ENCODE results near the gene YDJC.
"Not testable (repeated sequence)": the region's sequence is repeated elsewhere in the genome, so short reads cannot be mapped to it uniquely, and the experiment has no call there.

The YDJC gene

GRCh38 chr22:21605887-21606564 is 23.8 kb downstream of the YDJC start:
- no peak for DNase-seq

GRCh38 chr22:21603973-21604372 is 25.8 kb downstream of the YDJC start:
- no peak for DNase-seq

DNA sequence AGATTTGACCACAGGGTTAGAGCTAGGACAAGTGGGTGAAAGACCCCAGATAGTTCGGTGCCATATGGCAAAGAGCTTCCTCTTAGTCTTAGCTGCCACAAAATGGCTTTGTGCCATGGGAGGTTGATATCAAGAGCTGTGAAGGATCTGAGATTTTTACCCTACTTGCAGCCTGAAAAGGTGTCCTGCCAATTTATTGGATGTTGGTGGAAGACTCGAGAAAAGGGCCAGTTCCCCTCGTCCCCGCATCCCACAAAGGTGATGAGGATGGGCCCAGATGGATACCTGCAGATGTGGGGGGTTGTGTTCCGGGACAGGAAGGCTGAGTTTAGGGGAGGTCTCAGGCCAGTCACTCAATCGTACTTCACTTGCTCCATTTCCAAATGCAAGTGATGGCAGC is 27.2 kb downstream of the YDJC start:
- DNase-seq, result no peak

GRCh38 chr22:21599053-21599893 is 30.5 kb downstream of the YDJC start:
- DNase-seq, result no peak

DNA sequence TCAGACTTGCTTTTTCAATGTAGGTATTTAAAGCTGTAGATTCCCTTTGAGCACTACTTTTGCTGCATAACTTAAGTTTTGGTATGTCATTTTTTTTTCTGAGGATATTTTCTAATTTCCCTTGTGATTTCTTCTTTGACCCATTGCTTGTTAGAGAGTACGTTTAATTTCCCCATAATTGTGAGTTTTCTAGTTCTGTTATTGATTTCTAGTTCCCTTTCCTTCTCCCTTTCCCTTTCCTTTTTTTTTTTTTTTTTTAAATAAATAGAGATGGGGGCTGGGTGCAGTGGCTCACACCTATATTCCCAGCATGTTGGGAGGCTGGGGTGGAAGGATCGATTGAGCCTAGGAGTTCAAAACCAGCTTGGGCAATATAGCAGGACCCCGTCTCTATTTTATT is 31.5 kb downstream of the YDJC start:
- DNase-seq, result no peak

- not testable (repeated sequence) for DNase-seq
Observed at GRCh38 chr22:21596356-21597135, 33.3 kb downstream of the YDJC start.

GRCh38 chr22:21594865-21595452 is 34.9 kb downstream of the YDJC start:
- peak in 4 of 14 donors; percentile 6 to 16 (median 10) for DNase-seq

DNA sequence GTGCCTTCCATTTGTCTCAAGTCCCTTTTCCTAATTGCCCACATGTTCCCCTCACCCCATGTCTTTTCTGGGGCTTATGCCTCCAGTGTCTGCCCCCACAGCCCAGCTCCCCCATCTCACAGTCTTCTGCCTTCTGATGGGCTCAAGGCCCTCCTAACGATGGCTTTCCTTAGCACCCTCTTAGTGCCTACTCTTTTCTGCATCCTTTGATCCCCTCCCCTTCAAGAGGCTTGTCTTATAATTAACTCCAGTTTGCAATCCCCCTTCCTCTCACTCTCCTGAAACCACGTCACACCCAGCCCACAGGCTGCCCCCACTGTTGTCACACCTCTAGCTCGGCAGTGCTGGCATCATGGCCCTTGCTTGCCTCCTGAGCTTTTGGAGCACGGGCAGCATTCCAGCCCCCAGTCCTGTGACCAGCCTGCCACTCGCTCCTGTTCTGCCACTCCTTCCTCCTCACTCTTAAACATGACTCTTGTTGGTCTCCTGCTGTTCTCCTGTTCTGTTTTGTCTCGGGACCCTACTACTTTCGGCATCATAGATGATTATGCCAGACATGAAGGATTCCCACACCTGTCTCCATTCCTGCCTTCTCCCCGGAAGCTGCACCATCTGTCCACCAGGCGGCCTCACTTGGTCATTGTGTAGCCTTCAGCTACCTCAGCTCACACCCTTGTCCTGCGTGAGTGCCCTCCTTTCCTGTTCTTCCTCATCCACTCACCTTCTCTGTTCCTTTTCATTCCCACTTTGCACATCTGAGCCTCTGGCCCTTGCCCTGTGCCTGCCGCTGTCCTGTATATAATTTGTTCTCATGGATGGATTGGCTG is 36.2 kb downstream of the YDJC start:
- DNase-seq, result peak in 1 of 14 donors; percentile 32

DNA sequence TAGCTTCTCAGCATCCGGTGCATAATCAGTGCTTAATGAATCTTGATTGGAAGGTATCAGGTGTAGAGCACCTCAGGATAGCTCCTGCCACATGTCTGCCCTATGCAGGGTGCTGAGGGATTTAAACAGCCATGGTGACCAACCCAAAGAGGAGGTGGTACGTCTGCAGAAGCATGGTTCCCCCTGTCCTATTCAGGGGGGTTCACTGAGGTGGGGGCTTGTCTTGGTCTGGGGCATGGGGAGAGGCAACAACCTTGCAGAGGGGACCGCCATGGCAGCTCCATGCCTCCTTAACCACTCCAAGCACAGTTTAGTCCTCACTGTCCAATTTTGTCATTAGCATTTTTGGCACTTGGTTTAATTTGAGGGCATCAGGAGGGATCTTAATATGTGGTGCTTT is 37.4 kb downstream of the YDJC start:
- no peak for DNase-seq

- peak in 1 of 14 donors; percentile 10 for DNase-seq
Observed at GRCh38 chr22:21591695-21592094, 38.1 kb downstream of the YDJC start.

- DNase-seq, result peak in 1 of 14 donors; percentile 11
Observed at GRCh38 chr22:21590809-21591641, 38.8 kb downstream of the YDJC start.

- no peak for DNase-seq
Observed at GRCh38 chr22:21589396-21589795, 40.4 kb downstream of the YDJC start.

DNA sequence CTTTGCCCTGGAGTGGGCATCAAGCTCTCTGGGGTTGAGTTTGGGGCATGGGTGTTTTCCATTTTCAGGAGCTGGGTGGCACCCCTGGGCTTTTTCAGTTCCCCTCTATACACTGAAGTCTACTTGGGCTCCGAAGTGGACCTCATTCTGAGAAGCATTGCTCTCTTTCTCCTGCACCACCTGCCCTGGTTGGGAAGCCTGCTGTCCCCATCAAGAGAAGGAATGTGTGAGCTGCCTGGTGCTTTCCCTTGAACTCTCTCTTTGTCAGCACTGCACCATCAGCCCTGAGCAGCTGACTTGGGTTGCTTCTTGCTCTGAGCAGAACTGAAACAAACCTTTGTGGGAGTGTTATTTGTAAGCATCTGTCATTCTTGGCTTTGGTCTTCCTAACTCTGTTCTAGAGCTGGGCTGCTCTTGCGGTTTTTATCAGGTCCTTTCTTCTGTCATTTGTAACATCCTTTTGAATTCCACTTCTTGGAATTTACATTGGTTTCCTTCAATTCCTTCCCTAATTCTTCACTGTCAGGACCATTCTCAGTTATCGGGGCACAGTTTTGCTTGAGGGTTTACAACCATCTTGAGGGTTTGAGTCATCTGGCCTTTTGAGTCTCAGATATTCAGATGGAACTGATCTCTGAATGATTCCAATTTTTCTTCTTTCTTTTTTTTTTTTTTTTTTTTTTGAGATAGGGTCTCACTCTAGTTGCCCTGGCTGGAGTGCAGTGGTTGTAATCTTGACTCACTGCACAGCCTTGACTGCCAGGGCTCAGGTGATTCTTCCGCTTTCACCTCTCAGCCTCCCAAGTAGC is 41.8 kb downstream of the YDJC start:
- peak in 9 of 14 donors; percentile 18 to 63 (median 35) for DNase-seq

DNA sequence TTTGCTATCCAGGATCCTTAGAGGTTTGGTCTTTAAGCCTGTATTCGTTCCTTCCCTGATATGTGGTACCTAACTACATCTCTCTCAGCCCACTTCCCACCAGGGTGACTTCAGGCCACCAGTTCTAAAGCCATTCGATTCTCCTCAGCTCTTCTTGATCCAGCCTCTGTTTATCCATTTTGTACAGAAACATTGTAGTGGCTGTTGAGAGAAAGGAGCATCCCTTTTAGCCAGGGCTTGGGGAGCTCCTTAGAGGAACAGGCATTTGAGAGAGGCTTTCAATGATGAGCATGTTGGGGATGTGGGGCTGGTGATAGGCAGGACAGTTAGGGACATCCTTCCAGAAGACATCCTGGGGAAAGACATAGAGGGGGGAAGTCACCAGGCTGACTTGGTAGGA is 44.4 kb downstream of the YDJC start:
- DNase-seq, result no peak

- DNase-seq, result no peak
Observed at GRCh38 chr22:21582801-21583740, 46.8 kb downstream of the YDJC start.

DNA sequence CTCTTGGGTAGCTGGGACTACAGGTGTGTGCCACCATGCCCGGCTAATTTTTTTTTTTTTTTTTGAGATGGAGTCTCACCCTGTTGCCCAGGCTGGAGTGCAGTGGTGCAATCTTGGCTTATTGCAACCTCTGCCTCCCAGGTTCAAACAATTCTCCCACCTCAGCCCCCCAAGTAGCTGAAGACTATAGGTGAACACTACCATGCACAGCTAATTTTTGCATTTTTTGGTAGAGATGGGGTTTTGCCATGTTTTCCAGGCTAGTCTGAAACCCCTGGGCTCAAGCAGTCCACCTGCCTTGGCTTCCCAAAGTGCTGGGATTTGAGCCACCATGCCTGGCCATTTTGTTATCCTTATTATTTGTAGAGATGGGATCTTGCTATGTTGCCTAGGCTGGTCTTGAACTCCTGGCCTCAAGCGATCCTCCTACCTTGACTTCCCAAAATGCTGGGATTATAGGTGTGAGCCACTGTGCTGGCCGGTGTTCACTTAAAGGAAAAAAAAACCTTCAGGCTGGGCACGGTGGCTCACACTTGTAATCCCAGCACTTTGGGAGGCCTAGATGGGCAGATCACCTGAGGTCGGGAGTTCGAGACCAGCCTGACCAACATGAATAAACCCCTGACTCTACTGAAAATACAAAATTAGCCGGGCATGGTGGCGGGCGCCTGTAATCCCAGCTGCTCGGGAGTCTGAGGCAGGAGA is 48.7 kb downstream of the YDJC start:
- DNase-seq, result not testable (repeated sequence)

DNA sequence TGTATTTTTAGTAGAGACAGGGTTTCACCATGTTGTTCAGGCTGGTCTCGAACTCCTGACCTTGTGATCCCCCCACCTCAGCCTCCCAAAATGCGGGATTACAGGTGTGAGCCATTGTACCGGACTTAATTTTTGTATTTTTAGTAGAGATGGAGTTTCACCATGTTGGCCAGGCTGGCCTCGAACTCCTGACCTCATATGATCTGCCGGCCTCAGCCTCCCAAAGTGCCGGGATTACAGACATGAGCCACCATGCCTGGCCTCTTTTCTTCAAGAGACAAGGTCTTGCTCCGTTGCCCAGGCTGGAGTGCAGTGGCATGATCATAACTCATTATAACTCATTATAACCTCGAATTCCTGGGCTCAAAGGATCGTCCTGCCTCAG is 49.2 kb downstream of the YDJC start:
- not testable (repeated sequence) for DNase-seq

DNA sequence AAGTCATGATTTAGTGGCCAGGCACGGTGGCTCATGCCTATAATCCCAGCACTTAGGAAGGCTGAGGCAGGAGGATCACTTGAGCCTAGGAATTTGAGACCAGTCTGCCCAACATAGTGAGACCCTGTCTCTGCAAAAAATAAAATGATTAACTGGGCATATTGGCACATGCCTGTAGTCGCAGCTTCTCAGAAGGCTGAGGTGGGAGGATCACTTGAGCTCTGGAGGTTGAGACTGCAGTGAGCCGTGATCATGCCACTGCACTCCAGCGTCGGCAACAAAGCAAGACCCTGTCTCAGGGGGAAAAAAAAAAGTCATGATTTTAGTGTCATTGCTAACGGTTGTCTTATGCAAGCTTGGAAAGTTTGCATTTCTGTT is 50.4 kb downstream of the YDJC start:
- DNase-seq, result no peak
